PC-9 (cell line): ENCODE data around the gene GNAQ. TPM values are rescaled to one million over a fixed set of nuclear protein-coding genes. Genes with fewer than 3 reads are reported as not detected.

Experiments used
- BruUV-seq: library from RNA; stranded (reverse); fragments of 400-500 nt; replicated peaks from 2 replicates; lab custom pipeline; 2021; lab: Mats Ljungman, UMichigan
- CTCF ChIA-PET: fragments of 300-600 bp; sonication (Branson Sonifier 250); formaldehyde crosslinking; loops from one replicate; lab custom pipeline; 2022; ENCODE audit warnings: antibody characterized with exemption; lab: Charles Lee
- POLR2A ChIA-PET: fragments of 300-600 bp; sonication (Branson Sonifier 250); formaldehyde crosslinking; loops from one replicate; lab custom pipeline; 2022; ENCODE audit warnings: antibody characterized with exemption; ENCODE audit not compliant: unreplicated experiment; lab: Charles Lee
- DNase-seq, 2 experiments: peaks; one replicate each; pipeline versions ENCODE4 v3.0.0 to v3.0.0-alpha.2; 2015 to 2022; ENCODE audit warnings: mixed read lengths in 1 of 2
- H2AFZ ChIP-seq: fragments of 200-600 bp; sonication (generic); 2 replicates; pipeline ENCODE4 v1.8.1; 2017; ENCODE audit warnings: antibody characterized with exemption
- H3F3A ChIP-seq: fragments of 200-600 bp; sonication (generic); 2 replicates; pipeline ENCODE4 v1.8.1; 2017; ENCODE audit warnings: antibody characterized with exemption, mild to moderate bottlenecking, low read depth; ENCODE audit not compliant: insufficient read depth
- H3K27ac ChIP-seq: fragments of 200-600 bp; sonication (generic); 2 replicates; pipeline ENCODE4 v1.6.1; 2016; ENCODE audit warnings: mixed run types
- H3K27me3 ChIP-seq: fragments of 200-600 bp; sonication (generic); 2 replicates; pipeline ENCODE4 v1.6.1; 2016; ENCODE audit warnings: low read depth, mixed run types; ENCODE audit not compliant: insufficient read depth
- H3K36me3 ChIP-seq: fragments of 200-600 bp; sonication (generic); 2 replicates; pipeline ENCODE4 v1.6.1; 2016; ENCODE audit warnings: low read depth, mixed run types
- H3K4me1 ChIP-seq: fragments of 200-600 bp; sonication (generic); replicated peaks from 2 replicates; pipeline ENCODE4 v1.6.1; 2016; ENCODE audit warnings: mixed run types; ENCODE audit not compliant: insufficient read depth
- H3K4me2 ChIP-seq: fragments of 200-600 bp; sonication (generic); 2 replicates; pipeline ENCODE4 v1.6.1; 2017; ENCODE audit warnings: mixed run types
- H3K4me3 ChIP-seq: fragments of 200-600 bp; sonication (generic); 2 replicates; pipeline ENCODE4 v1.6.1; 2016; ENCODE audit warnings: mixed run types
- H3K79me2 ChIP-seq: fragments of 200-600 bp; sonication (generic); 2 replicates; pipeline ENCODE4 v1.6.1; 2017; ENCODE audit warnings: low read depth, mixed run types
- H3K9me2 ChIP-seq: fragments of 200-600 bp; sonication (generic); 2 replicates; pipeline ENCODE4 v1.8.1; 2017; ENCODE audit warnings: mild to moderate bottlenecking; ENCODE audit not compliant: insufficient read depth
- H3K9me3 ChIP-seq: fragments of 200-600 bp; sonication (generic); 2 replicates; pipeline ENCODE4 v1.8.1; 2016; ENCODE audit warnings: low read depth; ENCODE audit not compliant: insufficient read depth
- H4K20me1 ChIP-seq: fragments of 200-600 bp; sonication (generic); 2 replicates; pipeline ENCODE4 v1.8.1; 2017; ENCODE audit not compliant: insufficient read depth
- CTCF ChIP-seq: fragments of 200-600 bp; sonication (generic); conservative IDR thresholded peaks from 2 replicates; pipeline ENCODE4 v1.6.1; 2017; ENCODE audit warnings: mixed run types, antibody characterized with exemption, mild to moderate bottlenecking, moderate library complexity
- EZH2 ChIP-seq: fragments of 200-600 bp; sonication (generic); IDR thresholded peaks from 2 replicates; pipeline ENCODE4 v1.8.0; 2017; ENCODE audit warnings: antibody characterized with exemption, low read depth
- intact Hi-C: fragments of 100-400 bp; cut with micrococcal nuclease; formaldehyde crosslinking; loops from one replicate; pipeline ENCODE4 v1.10.0; 2022; ENCODE audit not compliant: unreplicated experiment
- total RNA-seq: library from RNA; stranded (reverse); gene quantifications from 2 replicates; pipeline ENCODE4 v1.2.3, GENCODE V29; 2021

Gene GNAQ
- total RNA-seq, 1 experiment from 2014 or later, result 51.6 TPM

- ChIA-PET POLR2A (interaction anchor here (0.5 kb wide), 1 partner anchor 11 kb away, joined by 3 read pairs; no protein-coding TSS in a partner anchor), CTCF (no interaction called here)
- Histone ChIP-seq H3K4me3 (no peak overlapping the region), H3K9me2 (no peaks in the 10 kb centered on the region), H3K9me3 (no peaks in the 10 kb centered on the region), H3K36me3 (no peaks in the 10 kb centered on the region), H4K20me1 (no peaks in the 10 kb centered on the region), H3F3A (no peaks in the 10 kb centered on the region), H3K27me3 (no peaks in the 10 kb centered on the region), H3K4me1 (no peaks in the 10 kb centered on the region), H2AFZ (no peak overlapping the region), H3K4me2 (no peak overlapping the region), H3K79me2 (peaks cover 70% of the 10 kb centered on the region), H3K27ac (no peak overlapping the region)
- DNase-seq, result no peak
- TF ChIP-seq CTCF (no peak), EZH2 (no peak)
- no TSS peak for BruUV-seq
- intact Hi-C loops, result no loop called here
These were observed 71.1 kb downstream of the GNAQ start for GRCh38 chr9:77960356-77961153.

- Histone ChIP-seq H3K9me3 (no peaks in the 10 kb centered on the region), H3K36me3 (no peaks in the 10 kb centered on the region), H3K4me3 (no peak overlapping the region), H3K9me2 (no peaks in the 10 kb centered on the region), H4K20me1 (no peaks in the 10 kb centered on the region), H3K27me3 (no peaks in the 10 kb centered on the region), H3K4me2 (no peak overlapping the region), H3K4me1 (no peaks in the 10 kb centered on the region), H2AFZ (no peak overlapping the region), H3K79me2 (peaks cover 72% of the 10 kb centered on the region), H3K27ac (no peak overlapping the region), H3F3A (no peaks in the 10 kb centered on the region)
- no peak for DNase-seq
- BruUV-seq, result no TSS peak
- ChIA-PET CTCF (no interaction called here), POLR2A (no interaction called here)
- intact Hi-C loops, result no loop called here
- TF ChIP-seq CTCF (no peak), EZH2 (no peak)
These were observed 71.8 kb downstream of the GNAQ start for GRCh38 chr9:77959803-77960202.

GRCh38 chr9:77957652-77958051, 74.0 kb downstream of the GNAQ start:
- no peaks in the 10 kb centered on the region for H3K9me3 ChIP-seq
- no peak overlapping the region for H3K27ac ChIP-seq
- H3K9me2 ChIP-seq, result no peaks in the 10 kb centered on the region
- DNase-seq, result no peak
- H3K27me3 ChIP-seq, result no peaks in the 10 kb centered on the region
- ChIA-PET CTCF (no interaction called here), POLR2A (no interaction called here)
- H2AFZ ChIP-seq, result no peak overlapping the region
- no peak overlapping the region for H3K4me3 ChIP-seq
- H3F3A ChIP-seq, result peaks cover 8% of the 10 kb centered on the region; the same call in 1 of the 2 replicates
- peaks cover 67% of the 10 kb centered on the region for H3K79me2 ChIP-seq
- H3K36me3 ChIP-seq, result no peaks in the 10 kb centered on the region
- intact Hi-C loops, result no loop called here
- peaks cover 17% of the 10 kb centered on the region for H3K4me1 ChIP-seq
- H3K4me2 ChIP-seq, result no peak overlapping the region
- TF ChIP-seq CTCF (no peak), EZH2 (no peak)
- 0 out of 2 replicates have a peak, but pooled peaks cover 4% of the 10 kb centered on the region for H4K20me1 ChIP-seq
- BruUV-seq, result no TSS peak
